ENCODE data around the gene COL4A1.
"Not testable (repeated sequence)": the region's sequence is repeated elsewhere in the genome, so short reads cannot be mapped to it uniquely, and the experiment has no call there.

GRCh38 chr13:110112379-110112778 is 194.6 kb downstream of the COL4A1 start:
- TF ChIP-seq CTCF (IDR thresholded peaks at IDR 0.05) = peak in 6 of 12 donors; percentile 21 to 44 (median 32)
- TF ChIP-seq POLR2A (IDR thresholded peaks at IDR 0.05) = not testable (repeated sequence)

Measured in heart left ventricle (tissue), 13 donors.